ENCODE results near the gene CLEC18A. TPM values are rescaled to one million over a fixed set of nuclear protein-coding genes. Genes with fewer than 3 reads are reported as not detected.
"Not testable (repeated sequence)": the region's sequence is repeated elsewhere in the genome, so short reads cannot be mapped to it uniquely, and the experiment has no call there.

The CLEC18A gene
- total RNA-seq, 1 donor from 2014 or later = 0.82 TPM

GRCh38 chr16:69930117-69930776 is 20.9 kb upstream of the CLEC18A start:
- intact Hi-C loops (cut with micrococcal nuclease) = loop anchor here (1.0 to 5.0 kb wide), 2 partner anchors 134 to 223 kb away; no protein-coding TSS in a partner anchor

- intact Hi-C loops (cut with micrococcal nuclease) = loop anchor here (5.0 kb wide), 1 partner anchor 224 kb away; no protein-coding TSS in a partner anchor
These were observed 19.5 kb upstream of the CLEC18A start for GRCh38 chr16:69931631-69932030.

- intact Hi-C loops (cut with micrococcal nuclease) = loop anchor here (5.0 kb wide), 1 partner anchor 225 kb away; no protein-coding TSS in a partner anchor
These were observed 18.9 kb upstream of the CLEC18A start for GRCh38 chr16:69932228-69932627.

- intact Hi-C loops (cut with micrococcal nuclease) = loop anchor here (5.0 kb wide), 1 partner anchor 226 kb away; no protein-coding TSS in a partner anchor
These were observed 18.3 kb upstream of the CLEC18A start for GRCh38 chr16:69932691-69933392.

- intact Hi-C loops (cut with micrococcal nuclease) = loop anchor here (5.0 kb wide), 1 partner anchor 227 kb away; no protein-coding TSS in a partner anchor
These were observed 17.1 kb upstream of the CLEC18A start for GRCh38 chr16:69934044-69934443.

GRCh38 chr16:69934751-69935150 is 16.4 kb upstream of the CLEC18A start:
- intact Hi-C loops (cut with micrococcal nuclease) = loop anchor here (5.0 kb wide), 1 partner anchor 227 kb away; no protein-coding TSS in a partner anchor

GRCh38 chr16:69935278-69935711 is 15.8 kb upstream of the CLEC18A start:
- intact Hi-C loops (cut with micrococcal nuclease) = no loop called here

GRCh38 chr16:69935740-69936139 is 15.4 kb upstream of the CLEC18A start:
- intact Hi-C loops (cut with micrococcal nuclease) = no loop called here

GRCh38 chr16:69936252-69936651 is 14.9 kb upstream of the CLEC18A start:
- intact Hi-C loops (cut with micrococcal nuclease) = no loop called here

- intact Hi-C loops (cut with micrococcal nuclease) = no loop called here
These were observed 14.4 kb upstream of the CLEC18A start for GRCh38 chr16:69936751-69937211.

- intact Hi-C loops (cut with micrococcal nuclease) = no loop called here
These were observed 13.6 kb upstream of the CLEC18A start for GRCh38 chr16:69937465-69937951.

GRCh38 chr16:69938981-69939820 is 11.9 kb upstream of the CLEC18A start:
- intact Hi-C loops (cut with micrococcal nuclease) = no loop called here

- intact Hi-C loops (cut with micrococcal nuclease) = no loop called here
These were observed 11.1 kb upstream of the CLEC18A start for GRCh38 chr16:69939821-69940585.

GRCh38 chr16:69940676-69941075 is 10.5 kb upstream of the CLEC18A start:
- intact Hi-C loops (cut with micrococcal nuclease) = no loop called here

- intact Hi-C loops (cut with micrococcal nuclease) = no loop called here
These were observed 9.7 kb upstream of the CLEC18A start for GRCh38 chr16:69941251-69942098.

- intact Hi-C loops (cut with micrococcal nuclease) = no loop called here
These were observed 9.0 kb upstream of the CLEC18A start for GRCh38 chr16:69942099-69942491.

- intact Hi-C loops (cut with micrococcal nuclease) = no loop called here
These were observed 8.4 kb upstream of the CLEC18A start for GRCh38 chr16:69942627-69943170.

- intact Hi-C loops (cut with micrococcal nuclease) = not testable (repeated sequence)
These were observed 7.7 kb upstream of the CLEC18A start for GRCh38 chr16:69943241-69944036.

Data from T-helper 2 cell treated with Interferon-gamma antibody and Interleukin-4, amounts not matched to agents 100 ng/mL and 5 ng/mL, for 36 hours (primary cell).